ENCODE data around the gene FLCN. TPM values are rescaled to one million over a fixed set of nuclear protein-coding genes. Genes with fewer than 3 reads are reported as not detected.

FLCN gene
- total and polyA plus RNA-seq, 12 donors, result 10.2 to 101 (median 34.3) TPM

DNA sequence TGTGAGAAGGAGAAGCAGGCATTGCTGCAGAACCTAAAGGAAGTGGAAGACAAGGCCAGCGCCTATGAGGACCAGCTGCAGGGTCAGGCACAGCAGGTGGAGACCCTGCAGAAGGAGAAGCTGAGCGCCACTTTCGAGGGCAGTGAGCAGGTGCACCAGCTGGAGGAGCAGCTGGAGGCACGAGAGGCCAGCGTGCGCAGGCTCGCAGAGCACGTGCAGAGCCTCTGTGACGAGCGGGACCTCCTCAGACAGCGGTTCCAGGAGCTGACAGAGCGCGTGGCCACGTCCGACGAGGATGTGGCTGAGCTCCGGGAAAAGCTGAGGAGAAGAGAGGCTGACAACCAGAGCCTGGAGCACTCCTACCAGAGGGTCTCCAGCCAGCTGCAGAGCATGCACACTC, 72.3 kb downstream of the FLCN start:
- WGBS, 4 donors, result 93 to 97% (median 97%) methylated on average over 17 of the region's 17 CpGs
- H3K27me3 ChIP-seq, result no peaks in the 10 kb centered on the region
- TF ChIP-seq, protein P1, sequence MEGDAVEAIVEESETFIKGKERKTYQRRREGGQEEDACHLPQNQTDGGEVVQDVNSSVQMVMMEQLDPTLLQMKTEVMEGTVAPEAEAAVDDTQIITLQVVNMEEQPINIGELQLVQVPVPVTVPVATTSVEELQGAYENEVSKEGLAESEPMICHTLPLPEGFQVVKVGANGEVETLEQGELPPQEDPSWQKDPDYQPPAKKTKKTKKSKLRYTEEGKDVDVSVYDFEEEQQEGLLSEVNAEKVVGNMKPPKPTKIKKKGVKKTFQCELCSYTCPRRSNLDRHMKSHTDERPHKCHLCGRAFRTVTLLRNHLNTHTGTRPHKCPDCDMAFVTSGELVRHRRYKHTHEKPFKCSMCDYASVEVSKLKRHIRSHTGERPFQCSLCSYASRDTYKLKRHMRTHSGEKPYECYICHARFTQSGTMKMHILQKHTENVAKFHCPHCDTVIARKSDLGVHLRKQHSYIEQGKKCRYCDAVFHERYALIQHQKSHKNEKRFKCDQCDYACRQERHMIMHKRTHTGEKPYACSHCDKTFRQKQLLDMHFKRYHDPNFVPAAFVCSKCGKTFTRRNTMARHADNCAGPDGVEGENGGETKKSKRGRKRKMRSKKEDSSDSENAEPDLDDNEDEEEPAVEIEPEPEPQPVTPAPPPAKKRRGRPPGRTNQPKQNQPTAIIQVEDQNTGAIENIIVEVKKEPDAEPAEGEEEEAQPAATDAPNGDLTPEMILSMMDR (IDR thresholded peaks at IDR 0.05), result no peak
- no peak for TF ChIP-seq POLR2A (IDR thresholded peaks at IDR 0.05)
- intact Hi-C loops (cut with DNase I), result no loop called here
- H3K27ac ChIP-seq, result no peak overlapping the region
- peaks cover 0 to 84% of the 10 kb centered on the region in 2 donors for H3K36me3 ChIP-seq (replicated peaks in 1 of 2)
- H3K4me3 ChIP-seq, result no peak overlapping the region
- no peaks in the 10 kb centered on the region for H3K9me3 ChIP-seq (replicated peaks in 1 of 3)
- peaks cover 0 to 3% of the 10 kb centered on the region in 2 donors for H3K4me1 ChIP-seq (replicated peaks in 1 of 2)
- DNase-seq, result no peak

DNA sequence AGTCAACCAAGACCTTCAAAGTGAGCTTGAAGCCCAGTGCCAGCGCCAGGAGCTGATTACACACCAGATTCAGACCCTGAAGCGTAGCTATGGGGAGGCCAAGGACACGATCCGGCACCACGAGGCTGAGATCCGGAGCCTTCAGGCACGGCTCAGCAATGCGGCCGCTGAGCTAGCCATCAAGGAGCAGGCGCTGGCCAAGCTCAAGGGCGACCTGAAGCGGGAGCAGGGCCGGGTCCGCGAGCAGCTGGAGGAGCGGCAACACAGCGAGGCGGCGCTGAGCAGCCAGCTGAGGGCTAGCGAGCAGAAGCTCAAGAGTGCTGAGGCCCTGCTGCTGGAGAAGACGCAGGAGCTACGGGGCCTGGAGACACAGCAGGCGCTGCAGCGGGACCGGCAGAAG, 72.8 kb downstream of the FLCN start:
- Histone ChIP-seq H3K27ac (peak overlapping the region in 1 of 5 donors; percentile 34), H3K9me3 (replicated peaks in 1 of 3) (no peaks in the 10 kb centered on the region), H3K4me1 (replicated peaks in 1 of 2) (peaks cover 0 to 3% of the 10 kb centered on the region in 2 donors), H3K27me3 (no peaks in the 10 kb centered on the region), H3K4me3 (no peak overlapping the region), H3K36me3 (replicated peaks in 1 of 2) (peaks cover 0 to 88% of the 10 kb centered on the region in 2 donors)
- WGBS, 4 donors, result 45 to 68% (median 54%) methylated on average over 15 to 25 of the region's 25 CpGs
- TF ChIP-seq POLR2A (IDR thresholded peaks at IDR 0.05), result no peak
- TF ChIP-seq, protein P1 (IDR thresholded peaks at IDR 0.05), result no peak
- peak; percentile 67 to 93 (median 88) for DNase-seq
- intact Hi-C loops (cut with DNase I), result no loop called here

Small RNAs within 50 kb of the gene (small RNA-seq; reads per million reads assigned to genes)
- gene RNU6-767P, result 0 reads per million in 2 donors

Other genes starting within 250 kb of the FLCN start
- 100 to 1,000 TPM in 8 of 9 donors, 10 to 100 TPM in 1; 88.5 to 234 (median 158) TPM for gene MPRIP, start 194.7 kb downstream of the FLCN start, total RNA-seq
- 100 to 1,000 TPM; 174 to 231 (median 176) TPM for gene MPRIP, start 194.7 kb downstream of the FLCN start, polyA plus RNA-seq
- gene PLD6, start 30.8 kb downstream of the FLCN start, total RNA-seq, result 10 to 100 TPM in 1 of 9 donors, 1 to 10 TPM in 8; 1.9 to 14.2 (median 3.3) TPM
- gene PLD6, start 30.8 kb downstream of the FLCN start, polyA plus RNA-seq, result 1 to 10 TPM; 3.1 to 5.1 (median 3.1) TPM
- gene COPS3, start 44.1 kb upstream of the FLCN start, total RNA-seq, result 10 to 100 TPM; 39.4 to 83.5 (median 53.6) TPM
- 100 to 1,000 TPM in 1 of 3 donors, 10 to 100 TPM in 2; 18.7 to 140 (median 27.2) TPM for gene COPS3, start 44.1 kb upstream of the FLCN start, polyA plus RNA-seq
- gene NT5M, start 66.2 kb upstream of the FLCN start, total RNA-seq, result 1 to 10 TPM; 1.0 to 4.8 (median 1.7) TPM
- gene NT5M, start 66.2 kb upstream of the FLCN start, polyA plus RNA-seq, result 1 to 10 TPM in 2 of 3 donors, under 1 TPM in 1; 0.40 to 4.1 (median 3.7) TPM
- gene MED9, start 239.8 kb upstream of the FLCN start, total RNA-seq, result 10 to 100 TPM in 8 of 9 donors, 1 to 10 TPM in 1; 8.2 to 41.2 (median 20.3) TPM
- 10 to 100 TPM; 12.3 to 14.9 (median 14.7) TPM for gene MED9, start 239.8 kb upstream of the FLCN start, polyA plus RNA-seq

Measured in adrenal gland (tissue), 12 donors.